WTC11 (cell line): ENCODE measurements around the gene BAG3.

Experiments
- ATF2 ChIP-seq: sonication (generic); formaldehyde crosslinking; IDR thresholded peaks from 2 replicates; pipeline ENCODE4 v1.8.1; 2022; ENCODE audit warnings: low read depth, missing genetic modification reagents, borderline replicate concordance
- CTCF ChIP-seq: fragments of 200-600 bp; IDR thresholded peaks from 2 replicates; pipeline ENCODE4 v1.8.0; 2022; ENCODE audit warnings: antibody characterized with exemption
- E2F1 ChIP-seq: sonication (generic); formaldehyde crosslinking; IDR thresholded peaks from 2 replicates; pipeline ENCODE4 v1.8.0; 2022; ENCODE audit warnings: mild to moderate bottlenecking, missing genetic modification reagents
- MAX ChIP-seq: sonication (generic); formaldehyde crosslinking; IDR thresholded peaks from 2 replicates; pipeline ENCODE4 v1.8.0; 2022; ENCODE audit warnings: mild to moderate bottlenecking, missing genetic modification reagents
- NFE2L1 ChIP-seq: sonication (generic); formaldehyde crosslinking; IDR thresholded peaks from 2 replicates; pipeline ENCODE4 v1.8.1; 2023; ENCODE audit warnings: missing genetic modification reagents
- NR2C2 ChIP-seq: sonication (generic); formaldehyde crosslinking; IDR thresholded peaks from 2 replicates; pipeline ENCODE4 v1.8.0; 2022; ENCODE audit warnings: mild to moderate bottlenecking, missing genetic modification reagents
- SP1 ChIP-seq: sonication (generic); formaldehyde crosslinking; conservative IDR thresholded peaks from 2 replicates; pipeline ENCODE4 v1.8.1; 2022; ENCODE audit warnings: missing genetic modification reagents
- ZNF232 ChIP-seq: sonication (generic); formaldehyde crosslinking; IDR thresholded peaks from 2 replicates; pipeline ENCODE4 v1.8.0; 2022; ENCODE audit warnings: mild to moderate bottlenecking, missing genetic modification reagents

- TF ChIP-seq ZNF232 (CRISPR knock-in tag) (no peak), CTCF (no peak), NR2C2 (CRISPR knock-in tag) (no peak), NFE2L1 (CRISPR knock-in tag) (no peak), E2F1 (no peak), SP1 (CRISPR knock-in tag) (no peak), ATF2 (no peak), MAX (no peak)
Observed at GRCh38 chr10:119723161-119723560, 72.0 kb downstream of the BAG3 start.
